Measurements from ENCODE around the gene UBR3. TPM values are rescaled to one million over a fixed set of nuclear protein-coding genes. Genes with fewer than 3 reads are reported as not detected.

The UBR3 gene
- total and polyA plus RNA-seq, 2 of the 4 experiments (the other 2 are of a cell fraction), result 10.0 to 33.9 TPM

- Histone ChIP-seq H3K4me2 (ENCODE audit: low read depth, low read length) (no peak overlapping the region), H2AFZ (replicated peaks; ENCODE audit: low read length, poor library complexity) (no peak overlapping the region), H3K4me1 (ENCODE audit: control insufficient read depth, insufficient read depth, low read length) (no peaks in the 10 kb centered on the region), H3K27ac (ENCODE audit: insufficient read depth, low read length) (no peak overlapping the region), H2BK15ac (ENCODE audit: low read depth, low read length) (no peak overlapping the region), H4K20me1 (ENCODE audit: insufficient read depth, low read length) (no peaks in the 10 kb centered on the region), H3K9me3 (ENCODE audit: control insufficient read depth, insufficient read depth, low read length) (no peaks in the 10 kb centered on the region), H2BK5ac (ENCODE audit: low read depth, low read length, poor library complexity, severe bottlenecking) (no peak overlapping the region), H2BK120ac (ENCODE audit: low read depth, low read length) (no peak overlapping the region), H2AK5ac (ENCODE audit: low read depth, low read length) (no peak overlapping the region), H3K9me1 (ENCODE audit: insufficient read depth, low read length) (no peaks in the 10 kb centered on the region), H3K18ac (ENCODE audit: low read depth, low read length) (no peak overlapping the region), H3K56ac (ENCODE audit: extremely low read depth, insufficient read depth, low read length) (no peak overlapping the region), H4K91ac (ENCODE audit: insufficient read depth, low read depth, low read length) (no peak overlapping the region), H3K9ac (ENCODE audit: low read depth, low read length) (no peak overlapping the region), H2AK9ac (replicated peaks; ENCODE audit: low read depth, low read length, poor library complexity) (no peak overlapping the region), H3K14ac (replicated peaks; ENCODE audit: low read depth, low read length) (no peak overlapping the region), H2BK20ac (ENCODE audit: low read depth, low read length) (no peak overlapping the region), H4K8ac (ENCODE audit: low read depth in 2 of 2, low read length in 2 of 2) (no peak overlapping the region), H3K4ac (ENCODE audit: low read depth, low read length) (no peak overlapping the region), H3K36me3 (ENCODE audit: control insufficient read depth, insufficient read depth, low read length) (peaks cover 6% of the 10 kb centered on the region), H3K4me3 (ENCODE audit: insufficient read depth, low read depth, low read length) (no peak overlapping the region), H3K23ac (ENCODE audit: low read depth, low read length) (no peak overlapping the region), H3K27me3 (ENCODE audit: control insufficient read depth, insufficient read depth, low read length) (no peaks in the 10 kb centered on the region), H4K5ac (ENCODE audit: low read depth, low read length) (no peak overlapping the region), H3K79me1 (ENCODE audit: low read depth in 1 of 2, low read length in 2 of 2) (no peaks in the 10 kb centered on the region; a peak in 1 of 4 replicates)
- TF ChIP-seq NFE2L2 (IDR thresholded peaks at IDR 0.05; ENCODE audit: low read depth, low read length) (no peak), SMC3 (IDR thresholded peaks at IDR 0.05; ENCODE audit: low read depth, low read length) (no peak), RCOR1 (IDR thresholded peaks at IDR 0.05; ENCODE audit: insufficient replicate concordance, low read length) (no peak), POLR2A (IDR thresholded peaks at IDR 0.05; ENCODE audit: low read depth, low read length) (no peak), MAZ (IDR thresholded peaks at IDR 0.05; ENCODE audit: borderline replicate concordance, low read depth, low read length) (no peak), MAFK (IDR thresholded peaks at IDR 0.05; ENCODE audit: low read depth, low read length) (no peak), RFX5 (IDR thresholded peaks at IDR 0.05; ENCODE audit: low read depth, low read length) (no peak), ELK1 (IDR thresholded peaks at IDR 0.05; ENCODE audit: borderline replicate concordance, low read depth, low read length) (no peak), CEBPB (IDR thresholded peaks at IDR 0.05; ENCODE audit: low read depth, low read length) (no peak), CHD1 (IDR thresholded peaks at IDR 0.05; ENCODE audit: low read depth, low read length) (no peak), BHLHE40 (IDR thresholded peaks at IDR 0.05; ENCODE audit: low read depth, low read length) (no peak), MXI1 (IDR thresholded peaks at IDR 0.05; ENCODE audit: borderline replicate concordance, low read depth, low read length) (no peak), FOS (IDR thresholded peaks at IDR 0.05; ENCODE audit: low read depth, low read length) (no peak)
- TF ChIP-seq, protein P1, sequence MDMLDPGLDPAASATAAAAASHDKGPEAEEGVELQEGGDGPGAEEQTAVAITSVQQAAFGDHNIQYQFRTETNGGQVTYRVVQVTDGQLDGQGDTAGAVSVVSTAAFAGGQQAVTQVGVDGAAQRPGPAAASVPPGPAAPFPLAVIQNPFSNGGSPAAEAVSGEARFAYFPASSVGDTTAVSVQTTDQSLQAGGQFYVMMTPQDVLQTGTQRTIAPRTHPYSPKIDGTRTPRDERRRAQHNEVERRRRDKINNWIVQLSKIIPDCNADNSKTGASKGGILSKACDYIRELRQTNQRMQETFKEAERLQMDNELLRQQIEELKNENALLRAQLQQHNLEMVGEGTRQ (IDR thresholded peaks at IDR 0.05; ENCODE audit: low read depth, low read length), result no peak
- DNase-seq (no peak), ATAC-seq (ENCODE audit: low read depth) (no peak)
- ChIA-PET CTCF (no interaction called here), POLR2A (ENCODE audit: unreplicated experiment) (no interaction called here)
- intact Hi-C loops (cut with micrococcal nuclease) (loop anchor here (2.0 to 5.0 kb wide), 2 partner anchors 101 to 474 kb away; partner anchors contain the start of gene METTL5), in situ Hi-C loops (cut with MboI; ENCODE audit: low sequenced_read_pairs) (loop anchor here (25.0 kb wide), 1 partner anchor 886 kb away; the partner anchor contains the start of gene GAD1), dilution Hi-C loops (cut with HindIII; ENCODE audit: low sequenced_read_pairs, unreplicated experiment) (no loop called here)
- BruUV-seq (replicated peaks), result no TSS peak
- WGBS, 2 experiments (ENCODE audit: extremely low coverage in 2 of 2, insufficient read length in 1 of 2), result 100% methylated on average over 1 of the region's 2 CpGs; no CpG with 5 or more reads in 1 of the 2 experiments
Observed at GRCh38 chr2:169925968-169926367, 98.7 kb downstream of the UBR3 start.
